GM12875 (cell line): ENCODE data around the gene FMO2.

Experiments
- H3K4me3 ChIP-seq: one replicate; pipeline ENCODE4 v1.5.1; 2011; ENCODE audit warnings: low read depth, low read length, control low read depth
- CTCF ChIP-seq: IDR thresholded peaks from 2 replicates; pipeline ENCODE4 v1.5.1; 2011; ENCODE audit warnings: low read depth, mild to moderate bottlenecking, control low read depth, inconsistent platforms, low read length, moderate library complexity, borderline replicate concordance; ENCODE audit not compliant: insufficient read depth

The FMO2 gene

GRCh38 chr1:171141688-171142415 lies 43.2 kb upstream of the FMO2 start:
- no peak overlapping the region for H3K4me3 ChIP-seq
- TF ChIP-seq CTCF = no peak

GRCh38 chr1:171142416-171143385 lies 42.4 kb upstream of the FMO2 start:
- TF ChIP-seq CTCF = no peak
- no peak overlapping the region for H3K4me3 ChIP-seq

GRCh38 chr1:171150156-171150555 lies 34.9 kb upstream of the FMO2 start:
- no peak for TF ChIP-seq CTCF
- no peak overlapping the region for H3K4me3 ChIP-seq

GRCh38 chr1:171152549-171152948 lies 32.6 kb upstream of the FMO2 start:
- no peak overlapping the region for H3K4me3 ChIP-seq
- no peak for TF ChIP-seq CTCF

GRCh38 chr1:171155484-171155883 lies 29.6 kb upstream of the FMO2 start:
- H3K4me3 ChIP-seq = no peak overlapping the region
- TF ChIP-seq CTCF = no peak

GRCh38 chr1:171158096-171158495 lies 27.0 kb upstream of the FMO2 start:
- TF ChIP-seq CTCF = no peak
- H3K4me3 ChIP-seq = no peak overlapping the region
